Measurements from ENCODE around the gene PIPOX.

Gene PIPOX

DNA sequence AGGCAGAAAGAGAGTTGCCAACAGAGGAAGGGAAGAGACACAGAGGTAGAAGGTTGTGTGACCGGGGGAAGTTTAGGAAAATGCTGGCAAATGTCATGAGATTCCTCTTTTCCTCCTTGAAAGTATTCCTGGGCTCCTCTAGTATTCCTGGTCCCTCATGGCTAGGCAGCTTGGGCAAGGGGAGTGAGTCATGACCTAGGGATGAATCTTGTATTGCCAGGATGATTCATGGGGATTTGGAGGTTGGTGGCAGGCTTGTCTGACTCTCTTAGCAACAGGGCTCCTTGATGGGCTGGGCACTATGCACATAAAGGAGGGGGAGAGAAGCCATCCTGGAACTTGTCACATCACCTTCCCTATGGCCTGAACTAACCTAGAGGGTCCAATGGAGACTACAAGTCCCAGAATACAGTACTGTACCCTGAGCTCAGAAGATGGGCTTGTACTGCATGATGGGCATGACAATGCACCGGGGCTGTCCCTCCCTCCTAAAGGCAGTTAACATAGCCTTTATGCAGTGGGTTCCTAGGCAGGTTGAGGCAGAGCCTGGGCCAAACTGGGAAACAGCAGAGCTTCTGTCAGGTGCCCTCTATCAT is 35.0 kb upstream of the PIPOX start:
- Histone ChIP-seq H3K27ac (replicated peaks; ENCODE audit: low read length) (no peak overlapping the region), H2AK5ac (ENCODE audit: low read depth, low read length) (no peak overlapping the region), H3K4me3 (ENCODE audit: low read length in 2 of 2) (no peak overlapping the region), H3K9ac (ENCODE audit: low read depth, low read length, poor library complexity) (no peak overlapping the region), H2BK12ac (ENCODE audit: low read length) (no peak overlapping the region), H4K91ac (ENCODE audit: low read depth, low read length, poor library complexity) (no peak overlapping the region), H4K8ac (ENCODE audit: low read depth, low read length) (no peak overlapping the region), H2BK15ac (ENCODE audit: low read length) (no peak overlapping the region), H2BK5ac (ENCODE audit: low read length) (no peak overlapping the region), H3K14ac (ENCODE audit: low read length) (no peak overlapping the region), H3K4me2 (ENCODE audit: insufficient read depth, low read length, poor library complexity, severe bottlenecking) (no peak overlapping the region), H2AFZ (ENCODE audit: low read length) (no peak overlapping the region), H3K23ac (ENCODE audit: low read depth, low read length, poor library complexity) (no peak overlapping the region), H3K27me3 (ENCODE audit: control insufficient read depth in 3 of 3, insufficient read depth in 3 of 3, low read depth in 1 of 3, low read length in 3 of 3) (peaks cover 10 to 37% (median 28%) of the 10 kb centered on the region in 3 experiments), H3K4ac (ENCODE audit: low read length) (no peak overlapping the region), H3K4me1 (ENCODE audit: control insufficient read depth in 2 of 2, insufficient read depth in 1 of 2, low read depth in 1 of 2, low read length in 2 of 2) (peaks cover 4 to 13% of the 10 kb centered on the region in 2 donors), H2BK120ac (ENCODE audit: low read depth, low read length) (no peak overlapping the region), H3K9me3 (replicated peaks in 1 of 2; ENCODE audit: control insufficient read depth in 2 of 2, insufficient read depth in 1 of 2, low read depth in 1 of 2, low read length in 2 of 2) (no peaks in the 10 kb centered on the region), H3K36me3 (replicated peaks in 1 of 2; ENCODE audit: control insufficient read depth in 2 of 2, insufficient read depth in 2 of 2, low read length in 2 of 2) (no peaks in the 10 kb centered on the region), H3K79me1 (ENCODE audit: low read depth, low read length) (no peaks in the 10 kb centered on the region), H3K18ac (ENCODE audit: low read length) (no peak overlapping the region)
- no CpG with 5 or more reads among the region's 2 CpGs for WGBS, 2 donors (ENCODE audit: extremely low coverage in 2 of 2, insufficient read length in 2 of 2, insufficient replicate concordance in 1 of 2)
- DNase-seq (ENCODE audit: low spot score), result no peak

DNA sequence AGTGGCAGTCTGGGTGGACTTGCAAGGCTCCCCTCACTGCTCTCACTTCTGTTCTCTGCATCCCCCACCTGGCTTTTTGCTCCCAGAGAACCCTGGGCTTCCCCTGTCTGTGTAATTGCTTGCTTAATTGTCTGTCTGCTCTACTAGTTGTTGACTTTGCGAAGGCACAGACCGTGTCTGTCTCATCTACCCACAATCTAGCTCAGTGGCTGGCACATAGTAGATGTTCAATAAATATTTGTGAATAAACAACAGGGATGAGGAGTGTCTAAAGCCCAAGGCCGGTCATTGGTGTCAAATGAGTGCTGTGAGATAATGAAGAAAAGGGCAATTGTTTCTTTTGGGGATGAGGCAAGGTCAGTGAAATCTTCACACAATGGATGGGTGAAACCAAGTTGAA is 34.4 kb upstream of the PIPOX start:
- Histone ChIP-seq H4K91ac (ENCODE audit: low read depth, low read length, poor library complexity) (no peak overlapping the region), H3K14ac (ENCODE audit: low read length) (no peak overlapping the region)

DNA sequence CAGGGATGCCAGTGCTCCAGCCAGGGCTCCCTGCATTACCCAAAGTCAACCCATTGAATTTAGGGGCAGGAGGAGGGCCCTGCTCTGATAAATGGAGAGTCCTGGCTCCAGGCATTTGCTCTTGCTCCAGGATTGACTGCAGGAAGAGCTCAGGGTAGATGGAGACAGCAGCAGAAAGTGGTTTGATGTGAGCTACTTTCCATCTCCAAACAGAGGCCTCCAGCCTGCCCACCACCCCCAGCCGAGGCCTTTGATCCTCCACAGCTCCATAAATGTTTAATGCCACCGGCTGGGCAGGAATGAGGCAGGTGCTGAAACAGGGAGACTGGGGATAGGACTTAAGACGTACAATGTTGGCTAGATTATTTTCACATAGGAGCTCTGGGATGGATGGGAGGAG is 32.8 kb upstream of the PIPOX start:
- H3K4me3 ChIP-seq (ENCODE audit: low read length in 2 of 2), result no peak overlapping the region
- peaks cover 5 to 15% (median 8%) of the 10 kb centered on the region in 3 experiments for H3K27me3 ChIP-seq (ENCODE audit: control insufficient read depth in 3 of 3, insufficient read depth in 3 of 3, low read depth in 1 of 3, low read length in 3 of 3)
- peaks cover 5 to 12% of the 10 kb centered on the region in 2 donors for H3K4me1 ChIP-seq (ENCODE audit: control insufficient read depth in 2 of 2, insufficient read depth in 1 of 2, low read depth in 1 of 2, low read length in 2 of 2)
- no peak overlapping the region for H2BK12ac ChIP-seq (ENCODE audit: low read length)
- H4K91ac ChIP-seq (ENCODE audit: low read depth, low read length, poor library complexity), result no peak overlapping the region
- no peak overlapping the region for H3K18ac ChIP-seq (ENCODE audit: low read length)
- no peak overlapping the region for H2BK15ac ChIP-seq (ENCODE audit: low read length)
- H3K9me3 ChIP-seq (replicated peaks in 1 of 2; ENCODE audit: control insufficient read depth in 2 of 2, insufficient read depth in 1 of 2, low read depth in 1 of 2, low read length in 2 of 2), result no peaks in the 10 kb centered on the region
- H3K79me1 ChIP-seq (ENCODE audit: low read depth, low read length), result no peaks in the 10 kb centered on the region
- no peak overlapping the region for H3K4ac ChIP-seq (ENCODE audit: low read length)
- H3K23ac ChIP-seq (ENCODE audit: low read depth, low read length, poor library complexity), result no peak overlapping the region
- H2AK5ac ChIP-seq (ENCODE audit: low read depth, low read length), result no peak overlapping the region
- no peak overlapping the region for H4K8ac ChIP-seq (ENCODE audit: low read depth, low read length)
- no CpG with 5 or more reads among the region's 3 CpGs for WGBS, 2 donors (ENCODE audit: extremely low coverage in 2 of 2, insufficient read length in 2 of 2, insufficient replicate concordance in 1 of 2)
- no peak overlapping the region for H3K14ac ChIP-seq (ENCODE audit: low read length)
- no peak for DNase-seq (ENCODE audit: low spot score)
- H3K36me3 ChIP-seq (replicated peaks in 1 of 2; ENCODE audit: control insufficient read depth in 2 of 2, insufficient read depth in 2 of 2, low read length in 2 of 2), result no peaks in the 10 kb centered on the region
- H2BK120ac ChIP-seq (ENCODE audit: low read depth, low read length), result no peak overlapping the region
- H2AFZ ChIP-seq (ENCODE audit: low read length), result no peak overlapping the region
- H2BK5ac ChIP-seq (ENCODE audit: low read length), result no peak overlapping the region
- H3K4me2 ChIP-seq (ENCODE audit: insufficient read depth, low read length, poor library complexity, severe bottlenecking), result no peak overlapping the region
- H3K9ac ChIP-seq (ENCODE audit: low read depth, low read length, poor library complexity), result no peak overlapping the region
- H3K27ac ChIP-seq (replicated peaks; ENCODE audit: low read length), result no peak overlapping the region

More for the DNA sequence above, 34.4 kb upstream of the PIPOX start:
- H2BK15ac ChIP-seq (ENCODE audit: low read length), result no peak overlapping the region
- no peak overlapping the region for H3K23ac ChIP-seq (ENCODE audit: low read depth, low read length, poor library complexity)
- H3K27ac ChIP-seq (replicated peaks; ENCODE audit: low read length), result no peak overlapping the region
- no peak overlapping the region for H2BK120ac ChIP-seq (ENCODE audit: low read depth, low read length)
- H3K79me1 ChIP-seq (ENCODE audit: low read depth, low read length), result no peaks in the 10 kb centered on the region
- H4K8ac ChIP-seq (ENCODE audit: low read depth, low read length), result no peak overlapping the region
- no peak overlapping the region for H2AFZ ChIP-seq (ENCODE audit: low read length)
- peaks cover 4 to 13% of the 10 kb centered on the region in 2 donors for H3K4me1 ChIP-seq (ENCODE audit: control insufficient read depth in 2 of 2, insufficient read depth in 1 of 2, low read depth in 1 of 2, low read length in 2 of 2)
- H3K4me2 ChIP-seq (ENCODE audit: insufficient read depth, low read length, poor library complexity, severe bottlenecking), result no peak overlapping the region
- H3K36me3 ChIP-seq (replicated peaks in 1 of 2; ENCODE audit: control insufficient read depth in 2 of 2, insufficient read depth in 2 of 2, low read length in 2 of 2), result no peaks in the 10 kb centered on the region
- no peak overlapping the region for H3K4me3 ChIP-seq (ENCODE audit: low read length in 2 of 2)
- H3K9ac ChIP-seq (ENCODE audit: low read depth, low read length, poor library complexity), result no peak overlapping the region
- no peak overlapping the region for H2BK5ac ChIP-seq (ENCODE audit: low read length)
- WGBS, 2 donors (ENCODE audit: extremely low coverage in 2 of 2, insufficient read length in 2 of 2, insufficient replicate concordance in 1 of 2), result no CpG with 5 or more reads among the region's 3 CpGs
- H3K4ac ChIP-seq (ENCODE audit: low read length), result no peak overlapping the region
- H2BK12ac ChIP-seq (ENCODE audit: low read length), result no peak overlapping the region
- H2AK5ac ChIP-seq (ENCODE audit: low read depth, low read length), result no peak overlapping the region
- no peak overlapping the region for H3K18ac ChIP-seq (ENCODE audit: low read length)
- no peak for DNase-seq (ENCODE audit: low spot score)
- H3K9me3 ChIP-seq (replicated peaks in 1 of 2; ENCODE audit: control insufficient read depth in 2 of 2, insufficient read depth in 1 of 2, low read depth in 1 of 2, low read length in 2 of 2), result no peaks in the 10 kb centered on the region
- peaks cover 10 to 31% (median 23%) of the 10 kb centered on the region in 3 experiments for H3K27me3 ChIP-seq (ENCODE audit: control insufficient read depth in 3 of 3, insufficient read depth in 3 of 3, low read depth in 1 of 3, low read length in 3 of 3)

DNA sequence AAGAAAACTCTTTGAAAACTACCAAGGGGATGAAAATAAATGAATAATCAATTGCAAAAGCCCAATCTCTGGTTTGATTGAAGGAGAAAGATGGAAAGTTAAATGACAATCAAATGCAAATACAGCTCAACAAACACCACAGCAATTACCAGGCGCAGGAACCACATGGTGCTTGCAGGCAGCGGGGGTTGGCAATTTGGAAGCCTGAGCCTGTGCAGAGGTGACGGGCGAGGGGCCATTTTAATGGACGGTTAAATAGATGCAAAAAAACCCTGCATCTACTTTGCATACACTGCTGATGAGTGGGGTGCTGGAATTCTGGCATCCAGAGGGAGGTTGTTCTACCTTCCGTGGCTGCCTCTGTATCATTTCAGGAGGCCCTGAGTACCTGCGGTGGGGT is 32.4 kb upstream of the PIPOX start:
- Histone ChIP-seq H3K79me1 (ENCODE audit: low read depth, low read length) (no peaks in the 10 kb centered on the region), H2AK5ac (ENCODE audit: low read depth, low read length) (no peak overlapping the region), H3K9ac (ENCODE audit: low read depth, low read length, poor library complexity) (no peak overlapping the region), H3K4me2 (ENCODE audit: insufficient read depth, low read length, poor library complexity, severe bottlenecking) (no peak overlapping the region), H3K9me3 (replicated peaks in 1 of 2; ENCODE audit: control insufficient read depth in 2 of 2, insufficient read depth in 1 of 2, low read depth in 1 of 2, low read length in 2 of 2) (no peaks in the 10 kb centered on the region), H2BK12ac (ENCODE audit: low read length) (no peak overlapping the region), H3K4me1 (ENCODE audit: control insufficient read depth in 2 of 2, insufficient read depth in 1 of 2, low read depth in 1 of 2, low read length in 2 of 2) (peaks cover 5 to 10% of the 10 kb centered on the region in 2 donors), H2BK5ac (ENCODE audit: low read length) (no peak overlapping the region), H4K8ac (ENCODE audit: low read depth, low read length) (no peak overlapping the region), H3K27me3 (ENCODE audit: control insufficient read depth in 3 of 3, insufficient read depth in 3 of 3, low read depth in 1 of 3, low read length in 3 of 3) (peaks cover 0 to 12% (median 3%) of the 10 kb centered on the region in 3 experiments), H3K27ac (replicated peaks; ENCODE audit: low read length) (no peak overlapping the region), H3K36me3 (replicated peaks in 1 of 2; ENCODE audit: control insufficient read depth in 2 of 2, insufficient read depth in 2 of 2, low read length in 2 of 2) (no peaks in the 10 kb centered on the region), H2BK15ac (ENCODE audit: low read length) (no peak overlapping the region), H3K14ac (ENCODE audit: low read length) (no peak overlapping the region), H3K23ac (ENCODE audit: low read depth, low read length, poor library complexity) (no peak overlapping the region), H3K4me3 (ENCODE audit: low read length in 2 of 2) (no peak overlapping the region), H2BK120ac (ENCODE audit: low read depth, low read length) (no peak overlapping the region), H3K18ac (ENCODE audit: low read length) (no peak overlapping the region), H4K91ac (ENCODE audit: low read depth, low read length, poor library complexity) (no peak overlapping the region), H2AFZ (ENCODE audit: low read length) (no peak overlapping the region), H3K4ac (ENCODE audit: low read length) (no peak overlapping the region)
- DNase-seq (ENCODE audit: low spot score), result no peak
- no CpG with 5 or more reads among the region's 7 CpGs for WGBS, 2 donors (ENCODE audit: extremely low coverage in 2 of 2, insufficient read length in 2 of 2, insufficient replicate concordance in 1 of 2)

All from neuronal stem cell (in vitro differentiated cells).